Fibroblast of peridontal ligament (primary cell): ENCODE results near the gene C1S.

Experiments
- DNase-seq: peaks from one replicate; pipeline ENCODE4 v3.0.0-alpha.2; 2010; ENCODE audit errors: extremely low read depth

C1S gene

GRCh38 chr12:7075939-7076338, 15.4 kb downstream of the C1S start:
- peak; percentile 96 for DNase-seq

- no peak for DNase-seq
Observed at GRCh38 chr12:7076493-7076892, 16.0 kb downstream of the C1S start.

GRCh38 chr12:7078163-7078562, 17.6 kb downstream of the C1S start:
- DNase-seq: no peak

GRCh38 chr12:7079826-7080125, 19.3 kb downstream of the C1S start:
- DNase-seq: peak; percentile 54

GRCh38 chr12:7081037-7081436, 20.5 kb downstream of the C1S start:
- no peak for DNase-seq

- no peak for DNase-seq
Observed at GRCh38 chr12:7083125-7083524, 22.6 kb downstream of the C1S start.

- DNase-seq: no peak
Observed at GRCh38 chr12:7089196-7089871, 28.8 kb downstream of the C1S start.

- no peak for DNase-seq
Observed at GRCh38 chr12:7090222-7090998, 29.9 kb downstream of the C1S start.

GRCh38 chr12:7091171-7091570, 30.7 kb downstream of the C1S start:
- no peak for DNase-seq

- no peak for DNase-seq
Observed at GRCh38 chr12:7091660-7092228, 31.2 kb downstream of the C1S start.

GRCh38 chr12:7092229-7092985, 31.9 kb downstream of the C1S start, which contains the start of gene C1R:
Gene C1R (minus strand): TSS chr12:7092445. CDS start chr12:7092388, 57 bp downstream.
- peak; percentile 97 for DNase-seq

GRCh38 chr12:7092986-7093460, 32.5 kb downstream of the C1S start:
- DNase-seq: no peak

GRCh38 chr12:7093486-7093885, 33.0 kb downstream of the C1S start:
- DNase-seq: no peak

GRCh38 chr12:7093892-7094291, 33.4 kb downstream of the C1S start:
- DNase-seq: peak; percentile 70

GRCh38 chr12:7096006-7096932, 35.8 kb downstream of the C1S start:
- no peak for DNase-seq

GRCh38 chr12:7096979-7097378, 36.5 kb downstream of the C1S start:
- no peak for DNase-seq

- DNase-seq: no peak
Observed at GRCh38 chr12:7099290-7099996, 38.9 kb downstream of the C1S start.

- DNase-seq: no peak
Observed at GRCh38 chr12:7100239-7100638, 39.7 kb downstream of the C1S start.

- peak; percentile 25 for DNase-seq
Observed at GRCh38 chr12:7101047-7101693, 40.7 kb downstream of the C1S start.

GRCh38 chr12:7101694-7102131, 41.2 kb downstream of the C1S start:
- DNase-seq: no peak
